ENCODE data around the gene HLA-A. TPM values are rescaled to one million over a fixed set of nuclear protein-coding genes. Genes with fewer than 3 reads are reported as not detected.

The HLA-A gene
- total RNA-seq, 4 donors from 2014 or later: 243 to 610 (median 499) TPM

GRCh38 chr6:29947077-29947980 lies 5.0 kb downstream of the HLA-A start:
- 58% methylated on average over 3 of the region's 3 CpGs for WGBS
- no peak for TF ChIP-seq EP300 (IDR thresholded peaks at IDR 0.05)
- TF ChIP-seq POLR2AphosphoS5 (IDR thresholded peaks at IDR 0.05): no peak
- no peak for TF ChIP-seq POLR2A (IDR thresholded peaks at IDR 0.05; ENCODE audit: low read depth)
- no peak for TF ChIP-seq CTCF (IDR thresholded peaks at IDR 0.05)
- Histone ChIP-seq H3K4me3 (no peak overlapping the region), H3K4me1 (peaks cover 3 to 25% (median 11%) of the 10 kb centered on the region in 4 donors), H3K27ac (replicated peaks in 1 of 4) (no peak overlapping the region), H3K27me3 (no peaks in the 10 kb centered on the region), H3K36me3 (peaks cover 0 to 25% (median 8%) of the 10 kb centered on the region in 4 donors), H3K9me3 (no peaks in the 10 kb centered on the region)
- DNase-seq (ENCODE audit: extremely low spot score): no peak
- intact Hi-C loops (cut with DNase I): loop anchor here (10.0 kb wide), 1 partner anchor 117 kb away; the partner anchor contains the start of genes POLR1H and PPP1R11

GRCh38 chr6:29948277-29948676 lies 5.9 kb downstream of the HLA-A start:
- no peak for TF ChIP-seq EP300 (IDR thresholded peaks at IDR 0.05)
- TF ChIP-seq CTCF (IDR thresholded peaks at IDR 0.05): no peak
- no peak for TF ChIP-seq POLR2A (IDR thresholded peaks at IDR 0.05; ENCODE audit: low read depth)
- TF ChIP-seq POLR2AphosphoS5 (IDR thresholded peaks at IDR 0.05): no peak
- H3K36me3 ChIP-seq: peaks cover 0 to 25% (median 8%) of the 10 kb centered on the region in 4 donors

GRCh38 chr6:29949934-29950333 lies 7.6 kb downstream of the HLA-A start:
- Histone ChIP-seq H3K9me3 (no peaks in the 10 kb centered on the region), H3K4me3 (no peak overlapping the region), H3K27ac (replicated peaks in 1 of 4) (no peak overlapping the region), H3K36me3 (peaks cover 0 to 25% (median 7%) of the 10 kb centered on the region in 4 donors), H3K27me3 (no peaks in the 10 kb centered on the region), H3K4me1 (peaks cover 0 to 23% (median 4%) of the 10 kb centered on the region in 4 donors)
- 78% methylated on average over 6 of the region's 7 CpGs for WGBS
- DNase-seq (ENCODE audit: extremely low spot score): no peak
- intact Hi-C loops (cut with DNase I): loop anchor here (10.0 kb wide), 1 partner anchor 115 kb away; the partner anchor contains the start of genes POLR1H and PPP1R11
- TF ChIP-seq POLR2AphosphoS5 (IDR thresholded peaks at IDR 0.05): no peak
- no peak for TF ChIP-seq POLR2A (IDR thresholded peaks at IDR 0.05; ENCODE audit: low read depth)
- TF ChIP-seq EP300 (IDR thresholded peaks at IDR 0.05): no peak
- TF ChIP-seq CTCF (IDR thresholded peaks at IDR 0.05): no peak

More at GRCh38 chr6:29948277-29948676, 5.9 kb downstream of the HLA-A start:
- intact Hi-C loops (cut with DNase I): loop anchor here (10.0 kb wide), 1 partner anchor 117 kb away; the partner anchor contains the start of genes POLR1H and PPP1R11
- Histone ChIP-seq H3K9me3 (no peaks in the 10 kb centered on the region), H3K4me3 (no peak overlapping the region), H3K27me3 (no peaks in the 10 kb centered on the region), H3K27ac (replicated peaks in 1 of 4) (no peak overlapping the region), H3K4me1 (peaks cover 3 to 33% (median 14%) of the 10 kb centered on the region in 4 donors)
- no peak for DNase-seq (ENCODE audit: extremely low spot score)
- WGBS: 92% methylated on average over 2 of the region's 2 CpGs

GRCh38 chr6:29951882-29952281 lies 9.6 kb downstream of the HLA-A start:
- no peaks in the 10 kb centered on the region for H3K9me3 ChIP-seq
- intact Hi-C loops (cut with DNase I): no loop called here
- DNase-seq (ENCODE audit: extremely low spot score): no peak
- WGBS: 57% methylated on average over 3 of the region's 3 CpGs
- TF ChIP-seq CTCF (IDR thresholded peaks at IDR 0.05) (no peak), POLR2A (IDR thresholded peaks at IDR 0.05; ENCODE audit: low read depth) (no peak), POLR2AphosphoS5 (IDR thresholded peaks at IDR 0.05) (no peak), EP300 (IDR thresholded peaks at IDR 0.05) (no peak)
- peaks cover 0 to 12% (median 4%) of the 10 kb centered on the region in 4 donors for H3K4me1 ChIP-seq
- no peak overlapping the region for H3K4me3 ChIP-seq
- H3K27me3 ChIP-seq: no peaks in the 10 kb centered on the region
- no peak overlapping the region for H3K27ac ChIP-seq (replicated peaks in 1 of 4)
- peaks cover 0 to 19% (median 4%) of the 10 kb centered on the region in 4 donors for H3K36me3 ChIP-seq

Data from esophagus muscularis mucosa (tissue), 4 donors.